ENCODE data around the gene TMEM184A. TPM values are rescaled to one million over a fixed set of nuclear protein-coding genes. Genes with fewer than 3 reads are reported as not detected.

TMEM184A gene
- total and polyA plus RNA-seq, 2 of the 8 experiments (the other 6 are each of a cell fraction or from before 2014, with no cell fraction given): 1.8 to 2.1 TPM

GRCh38 chr7:1562597-1563051, 6.6 kb upstream of the TMEM184A start (continued):
- no peak for TF ChIP-seq HDAC2 (IDR thresholded peaks at IDR 0.05; ENCODE audit: borderline replicate concordance in 1 of 2, low read depth in 2 of 2, low read length in 2 of 2)
- no peak for TF ChIP-seq RXRA (IDR thresholded peaks at IDR 0.05; ENCODE audit: insufficient read depth, low read depth, low read length)
